A673 (cell line): ENCODE data around the gene UBASH3A. TPM values are rescaled to one million over a fixed set of nuclear protein-coding genes. Genes with fewer than 3 reads are reported as not detected.

Source experiments
- Bru-seq: library from RNA; stranded (reverse); fragments of 400-500 nt; gene quantifications from one replicate; lab custom pipeline; 2021; lab: Mats Ljungman, UMichigan
- BruChase-seq, 2 experiments: library from RNA; stranded (reverse); fragments of 400-500 nt; gene quantifications; one replicate each; lab custom pipeline; 2021; lab: Mats Ljungman, UMichigan
- BruUV-seq: library from RNA; stranded (reverse); fragments of 400-500 nt; replicated peaks from 2 replicates; lab custom pipeline; 2021; lab: Mats Ljungman, UMichigan
- CTCF ChIA-PET: fragments of 300-600 bp; sonication (Branson Sonifier 250); formaldehyde crosslinking; loops from one replicate; lab custom pipeline; 2022; ENCODE audit warnings: antibody characterized with exemption; lab: Charles Lee
- POLR2A ChIA-PET: fragments of 300-600 bp; sonication (Branson Sonifier 250); formaldehyde crosslinking; loops from one replicate; lab custom pipeline; 2022; ENCODE audit warnings: antibody characterized with exemption; ENCODE audit not compliant: low non-redundant PET; lab: Charles Lee
- DNase-seq: peaks from one replicate; pipeline ENCODE4 v3.0.0-alpha.2; 2015; ENCODE audit warnings: low spot score
- H3K27ac ChIP-seq: fragments of 200-600 bp; sonication (generic); 2 replicates; pipeline ENCODE4 v1.5.1; 2016; ENCODE audit warnings: mixed run types, low read depth, mild to moderate bottlenecking, mixed read lengths, antibody characterized with exemption, low read length; ENCODE audit not compliant: poor library complexity, severe bottlenecking
- H3K27me3 ChIP-seq: fragments of 200-600 bp; sonication (generic); replicated peaks from 2 replicates; pipeline ENCODE4 v1.6.1; 2017; ENCODE audit warnings: mixed run types, low read depth, mild to moderate bottlenecking, mixed read lengths, antibody characterized with exemption, low read length; ENCODE audit not compliant: insufficient read depth, poor library complexity
- H3K36me3 ChIP-seq: fragments of 200-600 bp; sonication (generic); 2 replicates; pipeline ENCODE4 v1.6.1; 2016; ENCODE audit warnings: mixed run types, mild to moderate bottlenecking, mixed read lengths, antibody characterized with exemption, low read length; ENCODE audit not compliant: insufficient read depth, poor library complexity, severe bottlenecking
- H3K4me1 ChIP-seq: fragments of 200-600 bp; sonication (generic); 2 replicates; pipeline ENCODE4 v1.6.1; 2017; ENCODE audit warnings: mixed run types, mild to moderate bottlenecking, mixed read lengths, antibody characterized with exemption, low read length; ENCODE audit not compliant: insufficient read depth, poor library complexity, severe bottlenecking
- H3K4me3 ChIP-seq: fragments of 200-600 bp; sonication (generic); 2 replicates; pipeline ENCODE4 v1.5.1; 2016; ENCODE audit warnings: low read depth, mixed run types, mild to moderate bottlenecking, mixed read lengths, low read length; ENCODE audit not compliant: poor library complexity, severe bottlenecking
- H3K9me3 ChIP-seq: fragments of 200-600 bp; sonication (generic); 2 replicates; pipeline ENCODE4 v1.6.1; 2016; ENCODE audit warnings: mixed run types, low read depth, mild to moderate bottlenecking, mixed read lengths, antibody characterized with exemption, low read length; ENCODE audit not compliant: poor library complexity, severe bottlenecking
- CTCF ChIP-seq: fragments of 300-800, 200-600 bp; sonication (generic); conservative IDR thresholded peaks from 2 replicates; pipeline ENCODE4 v1.5.1; 2017; ENCODE audit warnings: low read depth, mild to moderate bottlenecking, antibody characterized with exemption, low read length, moderate library complexity, mixed read lengths
- EZH2 ChIP-seq: fragments of 200-600 bp; sonication (generic); IDR thresholded peaks from 2 replicates; pipeline ENCODE4 v1.6.1; 2017; ENCODE audit warnings: borderline replicate concordance, low read depth, mild to moderate bottlenecking, mixed read lengths, antibody characterized with exemption, low read length; ENCODE audit not compliant: poor library complexity, severe bottlenecking
- intact Hi-C: fragments of 100-400 bp; cut with micrococcal nuclease; formaldehyde crosslinking; loops from one replicate; pipeline ENCODE4 v1.10.0; 2022; ENCODE audit not compliant: unreplicated experiment
- long read RNA-seq: library from polyadenylated mRNA; stranded (forward); transcript quantifications from one replicate; pipeline ENCODE4 v2.0.0, GENCODE V29; 2022
- total RNA-seq: library from RNA; stranded (reverse); gene quantifications from 2 replicates; pipeline ENCODE4 v1.2.3, GENCODE V29; 2021

UBASH3A gene, protein sequence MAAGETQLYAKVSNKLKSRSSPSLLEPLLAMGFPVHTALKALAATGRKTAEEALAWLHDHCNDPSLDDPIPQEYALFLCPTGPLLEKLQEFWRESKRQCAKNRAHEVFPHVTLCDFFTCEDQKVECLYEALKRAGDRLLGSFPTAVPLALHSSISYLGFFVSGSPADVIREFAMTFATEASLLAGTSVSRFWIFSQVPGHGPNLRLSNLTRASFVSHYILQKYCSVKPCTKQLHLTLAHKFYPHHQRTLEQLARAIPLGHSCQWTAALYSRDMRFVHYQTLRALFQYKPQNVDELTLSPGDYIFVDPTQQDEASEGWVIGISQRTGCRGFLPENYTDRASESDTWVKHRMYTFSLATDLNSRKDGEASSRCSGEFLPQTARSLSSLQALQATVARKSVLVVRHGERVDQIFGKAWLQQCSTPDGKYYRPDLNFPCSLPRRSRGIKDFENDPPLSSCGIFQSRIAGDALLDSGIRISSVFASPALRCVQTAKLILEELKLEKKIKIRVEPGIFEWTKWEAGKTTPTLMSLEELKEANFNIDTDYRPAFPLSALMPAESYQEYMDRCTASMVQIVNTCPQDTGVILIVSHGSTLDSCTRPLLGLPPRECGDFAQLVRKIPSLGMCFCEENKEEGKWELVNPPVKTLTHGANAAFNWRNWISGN
- total RNA-seq = not detected in 2 replicates
- percentile 11 among the genes with signal in this experiment for Bru-seq, nascent RNA
- BruChase-seq, experiment 1, labeled RNA remaining after a 2-hour chase = percentile 4 among the genes with signal in this experiment
- percentile 4 among the genes with signal in this experiment for BruChase-seq, experiment 2, labeled RNA remaining after a 6-hour chase
- long read RNA-seq = 0 reads

- Histone ChIP-seq H3K4me3 (no peak within 1 kb of the TSS), H3K27ac (no peak within 1 kb of the TSS), H3K36me3 (no peaks in the 10 kb centered on the region), H3K27me3 (no peaks in the 10 kb centered on the region), H3K4me1 (peaks cover 6% of the 10 kb centered on the region), H3K9me3 (peaks cover 5% of the 10 kb centered on the region)
- intact Hi-C loops = no loop called here
- DNase-seq = no peak
- no peak for TF ChIP-seq CTCF
- no peak for TF ChIP-seq EZH2
- no TSS peak for BruUV-seq
- CTCF ChIA-PET = no interaction called here
- POLR2A ChIA-PET = interaction anchor here (0.7 kb wide), 1 partner anchor 306 kb away, joined by 3 read pairs; no protein-coding TSS in a partner anchor
These were observed at the start of gene UBASH3A for GRCh38 chr21:42403611-42404231. Gene UBASH3A (plus strand): TSS chr21:42403902. CDS start chr21:42403946, 44 bp downstream.

GRCh38 chr21:42356046-42356445 is 47.7 kb upstream of the UBASH3A start:
- no TSS peak for BruUV-seq
- Histone ChIP-seq H3K4me1 (no peaks in the 10 kb centered on the region), H3K36me3 (no peaks in the 10 kb centered on the region), H3K9me3 (peaks cover 5% of the 10 kb centered on the region), H3K27ac (no peak overlapping the region), H3K27me3 (peaks cover 6% of the 10 kb centered on the region), H3K4me3 (no peak overlapping the region)
- ChIA-PET POLR2A (no interaction called here), CTCF (no interaction called here)
- intact Hi-C loops = no loop called here
- no peak for DNase-seq
- no peak for TF ChIP-seq EZH2

GRCh38 chr21:42356650-42357049 is 47.1 kb upstream of the UBASH3A start:
- no peak for DNase-seq
- no peak overlapping the region for H3K27ac ChIP-seq

More at GRCh38 chr21:42356650-42357049, 47.1 kb upstream of the UBASH3A start:
- BruUV-seq = no TSS peak
- CTCF ChIA-PET = no interaction called here
- Histone ChIP-seq H3K9me3 (peaks cover 5% of the 10 kb centered on the region), H3K27me3 (peaks cover 6% of the 10 kb centered on the region), H3K4me3 (no peak overlapping the region), H3K4me1 (no peaks in the 10 kb centered on the region), H3K36me3 (no peaks in the 10 kb centered on the region)
- intact Hi-C loops = no loop called here
- no peak for TF ChIP-seq EZH2
- TF ChIP-seq CTCF = no peak
- POLR2A ChIA-PET = no interaction called here
